ENCODE measurements around the gene ECHDC3.

- TF ChIP-seq CTCF (IDR thresholded peaks at IDR 0.05) (no peak), ZFX (IDR thresholded peaks at IDR 0.05; ENCODE audit: borderline replicate concordance) (no peak)
Observed at GRCh38 chr10:11772575-11773288, 30.6 kb downstream of the ECHDC3 start.
